ENCODE measurements around the gene RHBDD3. TPM values are rescaled to one million over a fixed set of nuclear protein-coding genes. Genes with fewer than 3 reads are reported as not detected.

RHBDD3 gene
- total and polyA plus RNA-seq, 2 of the 4 experiments (the other 2 are of a cell fraction) = 5.7 to 21.5 TPM

DNA sequence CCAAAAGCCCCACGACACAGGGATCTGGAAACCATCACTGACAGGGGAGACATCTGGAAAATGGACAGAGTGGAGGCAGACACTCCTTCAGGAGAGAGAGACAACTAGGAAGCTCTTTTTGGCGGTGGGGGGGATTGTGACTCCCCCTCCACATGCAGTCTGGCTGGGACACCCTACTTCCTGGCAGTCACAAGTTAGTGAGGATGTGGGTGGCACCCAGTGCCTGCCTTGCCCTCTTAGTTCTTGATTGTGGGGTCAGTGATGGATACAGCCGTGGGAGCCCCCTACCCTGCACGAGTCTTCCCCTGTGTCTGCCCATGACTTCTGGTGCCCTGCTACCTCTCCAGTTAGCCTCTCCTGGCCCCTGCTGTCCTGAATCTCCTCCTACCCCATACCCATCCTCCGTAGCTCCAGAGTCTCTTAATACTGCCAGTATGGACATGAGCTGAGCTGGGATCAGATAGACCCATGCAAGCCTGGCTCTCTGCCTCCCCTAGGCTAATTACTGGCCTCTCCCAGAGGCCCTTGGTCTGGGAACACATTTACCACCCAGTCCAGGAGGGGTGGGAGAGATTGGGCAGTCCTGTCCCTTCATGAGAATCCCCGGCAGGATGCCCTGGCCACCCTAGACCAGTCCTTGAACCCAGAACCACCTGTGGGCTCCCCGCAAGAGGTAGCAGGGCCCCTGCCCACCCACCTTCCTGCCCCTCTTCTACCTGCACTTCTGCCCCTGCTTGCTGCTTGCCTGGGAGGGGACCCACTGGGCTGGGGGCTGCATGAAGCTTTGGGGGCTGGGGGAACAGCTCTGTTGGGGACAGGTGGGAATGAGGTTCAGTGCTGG, 22.8 kb downstream of the RHBDD3 start (continued):
- no peak for TF ChIP-seq MAZ (IDR thresholded peaks at IDR 0.05; ENCODE audit: borderline replicate concordance, low read depth, low read length)

GRCh38 chr22:29243874-29244446, 23.8 kb downstream of the RHBDD3 start:
- Histone ChIP-seq H3K4me1 (ENCODE audit: control insufficient read depth, insufficient read depth, low read length) (no peaks in the 10 kb centered on the region), H4K5ac (ENCODE audit: low read depth, low read length) (no peak overlapping the region), H3K79me1 (ENCODE audit: low read depth in 1 of 2, low read length in 2 of 2) (no peaks in the 10 kb centered on the region), H3K27ac (ENCODE audit: insufficient read depth, low read length) (no peak overlapping the region), H2BK15ac (ENCODE audit: low read depth, low read length) (no peak overlapping the region), H2AK5ac (ENCODE audit: low read depth, low read length) (no peak overlapping the region), H3K4me2 (ENCODE audit: low read depth, low read length) (no peak overlapping the region), H3K9me3 (ENCODE audit: control insufficient read depth, insufficient read depth, low read length) (peaks cover 5% of the 10 kb centered on the region; the same call in 1 of the 2 replicates), H2AK9ac (replicated peaks; ENCODE audit: low read depth, low read length, poor library complexity) (no peak overlapping the region), H4K91ac (ENCODE audit: insufficient read depth, low read depth, low read length) (no peak overlapping the region), H2BK20ac (ENCODE audit: low read depth, low read length) (no peak overlapping the region), H3K4ac (ENCODE audit: low read depth, low read length) (no peak overlapping the region), H3K4me3 (ENCODE audit: insufficient read depth, low read depth, low read length) (no peak overlapping the region), H3K9me1 (ENCODE audit: insufficient read depth, low read length) (no peaks in the 10 kb centered on the region), H4K20me1 (ENCODE audit: insufficient read depth, low read length) (no peaks in the 10 kb centered on the region), H3K14ac (replicated peaks; ENCODE audit: low read depth, low read length) (no peak overlapping the region), H4K8ac (ENCODE audit: low read depth in 2 of 2, low read length in 2 of 2) (no peak overlapping the region), H2BK5ac (ENCODE audit: low read depth, low read length, poor library complexity, severe bottlenecking) (no peak overlapping the region), H2BK120ac (ENCODE audit: low read depth, low read length) (no peak overlapping the region), H3K9ac (ENCODE audit: low read depth, low read length) (no peak overlapping the region), H2AFZ (replicated peaks; ENCODE audit: low read length, poor library complexity) (no peak overlapping the region), H3K18ac (ENCODE audit: low read depth, low read length) (no peak overlapping the region), H3K36me3 (ENCODE audit: control insufficient read depth, insufficient read depth, low read length) (no peaks in the 10 kb centered on the region), H3K27me3 (ENCODE audit: control insufficient read depth, insufficient read depth, low read length) (peaks cover 4% of the 10 kb centered on the region), H3K56ac (ENCODE audit: extremely low read depth, insufficient read depth, low read length) (no peak overlapping the region), H3K23ac (ENCODE audit: low read depth, low read length) (no peak overlapping the region)
- in situ Hi-C loops (cut with MboI; ENCODE audit: low sequenced_read_pairs) (loop anchor here (10.0 to 25.0 kb wide), 2 partner anchors 199 to 632 kb away; no protein-coding TSS in a partner anchor), intact Hi-C loops (cut with micrococcal nuclease) (loop anchor here (2.0 kb wide), 3 partner anchors 41 to 643 kb away; no protein-coding TSS in a partner anchor), dilution Hi-C loops (cut with HindIII; ENCODE audit: low sequenced_read_pairs, unreplicated experiment) (no loop called here)
- no TSS peak for BruUV-seq (replicated peaks)
- DNase-seq = no peak
- TF ChIP-seq CTCF (conservative IDR thresholded peaks at IDR 0.05; ENCODE audit: low read depth, low read length) (no peak), SMC3 (IDR thresholded peaks at IDR 0.05; ENCODE audit: low read depth, low read length) (no peak), ELK1 (IDR thresholded peaks at IDR 0.05; ENCODE audit: borderline replicate concordance, low read depth, low read length) (no peak), CEBPB (IDR thresholded peaks at IDR 0.05; ENCODE audit: low read depth, low read length) (no peak), MXI1 (IDR thresholded peaks at IDR 0.05; ENCODE audit: borderline replicate concordance, low read depth, low read length) (no peak)
- no peak for ATAC-seq (ENCODE audit: low read depth)
- WGBS, 2 experiments (ENCODE audit: extremely low coverage in 2 of 2, insufficient read length in 1 of 2) = no CpG with 5 or more reads among the region's 11 CpGs
- ChIA-PET POLR2A (ENCODE audit: unreplicated experiment) (no interaction called here), CTCF (no interaction called here)

Data from IMR-90 (cell line).